ENCODE measurements around the gene EMSY. TPM values are rescaled to one million over a fixed set of nuclear protein-coding genes. Genes with fewer than 3 reads are reported as not detected.
A peak's percentile ranks its signal among the peaks of the same experiment; 100 is the strongest.

Gene EMSY
- total and polyA plus RNA-seq, 10 donors, result 3.8 to 81.8 (median 32.1) TPM

DNA sequence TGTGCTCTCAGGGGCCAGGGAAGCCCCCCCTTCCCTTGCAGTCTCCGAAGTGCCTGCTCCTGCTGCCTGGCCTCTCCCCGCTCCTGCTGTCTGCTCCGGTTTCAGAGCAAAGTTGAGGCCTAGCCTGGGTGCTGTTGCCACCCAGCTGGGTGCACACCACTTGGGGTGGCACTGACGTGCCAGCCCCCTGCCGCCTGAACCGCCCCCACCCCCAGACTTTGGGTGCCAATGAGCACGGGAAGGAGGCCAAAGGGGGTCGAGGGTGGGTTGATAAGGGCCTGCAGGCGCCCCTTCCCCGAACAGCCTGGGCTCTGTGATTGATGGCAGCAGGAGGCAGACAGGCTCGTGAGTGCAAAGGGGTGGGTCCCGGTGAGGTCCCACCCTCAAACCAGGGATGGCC lies 48.2 kb downstream of the EMSY start:
- no peak for DNase-seq
- Histone ChIP-seq H3K36me3 (peaks cover 0 to 68% (median 22%) of the 10 kb centered on the region in 6 donors), H3K4me3 (no peak overlapping the region), H3K4me1 (no peaks in the 10 kb centered on the region), H3K9me3 (no peaks in the 10 kb centered on the region), H3K27ac (no peak overlapping the region), H3K27me3 (replicated peaks in 1 of 7) (no peaks in the 10 kb centered on the region)
- intact Hi-C loops (cut with DNase I; ENCODE audit: low total_unique reads), result no loop called here
- TF ChIP-seq POLR2AphosphoS5 (IDR thresholded peaks at IDR 0.05) (peak in 1 of 3 donors; percentile 13), POLR2A (IDR thresholded peaks at IDR 0.05) (no peak)
- TF ChIP-seq, protein P1, sequence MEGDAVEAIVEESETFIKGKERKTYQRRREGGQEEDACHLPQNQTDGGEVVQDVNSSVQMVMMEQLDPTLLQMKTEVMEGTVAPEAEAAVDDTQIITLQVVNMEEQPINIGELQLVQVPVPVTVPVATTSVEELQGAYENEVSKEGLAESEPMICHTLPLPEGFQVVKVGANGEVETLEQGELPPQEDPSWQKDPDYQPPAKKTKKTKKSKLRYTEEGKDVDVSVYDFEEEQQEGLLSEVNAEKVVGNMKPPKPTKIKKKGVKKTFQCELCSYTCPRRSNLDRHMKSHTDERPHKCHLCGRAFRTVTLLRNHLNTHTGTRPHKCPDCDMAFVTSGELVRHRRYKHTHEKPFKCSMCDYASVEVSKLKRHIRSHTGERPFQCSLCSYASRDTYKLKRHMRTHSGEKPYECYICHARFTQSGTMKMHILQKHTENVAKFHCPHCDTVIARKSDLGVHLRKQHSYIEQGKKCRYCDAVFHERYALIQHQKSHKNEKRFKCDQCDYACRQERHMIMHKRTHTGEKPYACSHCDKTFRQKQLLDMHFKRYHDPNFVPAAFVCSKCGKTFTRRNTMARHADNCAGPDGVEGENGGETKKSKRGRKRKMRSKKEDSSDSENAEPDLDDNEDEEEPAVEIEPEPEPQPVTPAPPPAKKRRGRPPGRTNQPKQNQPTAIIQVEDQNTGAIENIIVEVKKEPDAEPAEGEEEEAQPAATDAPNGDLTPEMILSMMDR (IDR thresholded peaks at IDR 0.05 in 8 of 11, conservative IDR thresholded peaks at IDR 0.05 in 3 of 11), result no peak
- WGBS, 5 donors, result 94 to 97% (median 97%) methylated on average over 6 to 12 of the region's 12 CpGs

DNA sequence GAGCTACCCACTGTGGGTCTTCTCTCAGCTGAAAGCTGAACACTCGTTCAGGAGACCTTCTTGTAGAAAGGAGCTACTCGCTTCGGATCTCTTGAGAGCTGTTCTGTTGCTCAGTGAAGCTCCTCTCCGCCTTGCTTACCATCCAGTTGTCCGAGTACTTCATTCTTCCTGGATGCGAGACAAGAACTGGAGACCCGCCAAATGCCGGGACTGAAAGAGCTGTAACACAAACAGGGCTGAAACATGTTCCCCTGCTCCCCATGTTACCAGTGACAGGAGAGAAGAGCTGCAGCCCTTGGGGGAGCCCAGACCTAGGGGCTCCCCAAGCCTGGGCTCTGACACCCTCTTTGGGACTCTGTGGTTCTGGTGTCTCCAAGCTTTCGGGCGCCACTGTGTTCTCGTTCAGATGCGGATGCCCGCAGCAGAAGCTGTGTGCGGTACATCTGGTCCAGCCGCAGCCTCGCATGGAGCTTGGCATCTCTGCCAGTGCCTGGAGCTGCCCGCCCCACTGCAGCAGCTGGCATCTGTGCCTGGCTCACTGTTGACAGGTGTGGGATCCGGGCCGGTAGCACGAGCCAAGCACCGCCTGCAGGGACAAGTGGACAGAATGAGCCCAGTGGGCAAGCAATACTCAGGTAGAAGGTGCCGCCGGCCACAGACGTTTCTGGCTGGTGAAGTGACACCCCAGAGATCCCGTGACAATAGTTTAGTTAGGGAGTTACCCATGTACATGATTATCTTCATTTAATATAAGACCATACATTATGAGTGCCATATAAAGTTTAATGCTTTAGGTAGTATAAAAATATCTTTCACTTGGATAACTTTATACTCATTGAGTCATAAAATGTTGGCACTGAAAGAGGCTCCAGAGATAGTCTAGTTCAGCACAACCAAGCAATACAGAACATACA lies 49.1 kb downstream of the EMSY start:
- WGBS, 5 donors, result 95 to 99% (median 97%) methylated on average over 17 to 25 of the region's 25 CpGs
- no peak overlapping the region for H3K4me3 ChIP-seq
- peaks cover 0 to 74% (median 24%) of the 10 kb centered on the region in 6 donors for H3K36me3 ChIP-seq
- DNase-seq, result no peak
- H3K9me3 ChIP-seq, result no peaks in the 10 kb centered on the region
- TF ChIP-seq, protein P1 (IDR thresholded peaks at IDR 0.05 in 8 of 11, conservative IDR thresholded peaks at IDR 0.05 in 3 of 11), result no peak
- TF ChIP-seq POLR2A (IDR thresholded peaks at IDR 0.05) (no peak), POLR2AphosphoS5 (IDR thresholded peaks at IDR 0.05) (peak in 1 of 3 donors; percentile 36)
- H3K27me3 ChIP-seq (replicated peaks in 1 of 7), result no peaks in the 10 kb centered on the region
- peak overlapping the region in 2 of 8 donors; percentile 44 to 67 for H3K27ac ChIP-seq
- no peaks in the 10 kb centered on the region for H3K4me1 ChIP-seq
- intact Hi-C loops (cut with DNase I; ENCODE audit: low total_unique reads), result no loop called here

DNA sequence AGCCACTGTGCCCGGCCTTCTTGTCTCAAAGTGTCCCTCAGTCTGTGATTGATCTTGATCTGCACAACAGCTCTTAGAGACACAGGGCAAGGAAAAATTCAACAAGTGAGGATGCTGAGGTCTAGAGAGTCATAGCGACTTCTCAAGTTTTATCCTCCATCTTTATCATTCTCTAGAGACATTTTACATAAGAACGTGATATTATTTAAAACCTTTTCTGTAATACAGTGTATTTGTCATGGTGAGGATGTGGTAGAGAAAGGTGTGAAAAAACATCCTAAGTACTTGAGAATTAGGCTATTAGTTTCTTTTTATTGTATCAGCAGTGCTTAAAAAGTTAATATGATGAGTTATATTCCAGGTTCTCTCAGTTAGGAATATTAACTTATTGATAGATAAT lies 50.2 kb downstream of the EMSY start:
- Histone ChIP-seq H3K27me3 (replicated peaks in 1 of 7) (no peaks in the 10 kb centered on the region), H3K36me3 (peaks cover 0 to 79% (median 24%) of the 10 kb centered on the region in 6 donors), H3K4me3 (no peak overlapping the region), H3K9me3 (no peaks in the 10 kb centered on the region), H3K27ac (peak overlapping the region in 4 of 8 donors; percentile 44 to 67 (median 50)), H3K4me1 (no peaks in the 10 kb centered on the region)
- intact Hi-C loops (cut with DNase I; ENCODE audit: low total_unique reads), result no loop called here
- WGBS, 5 donors, result 84 to 92% (median 91%) methylated on average over 3 of the region's 3 CpGs
- no peak for DNase-seq
- no peak for TF ChIP-seq POLR2A (IDR thresholded peaks at IDR 0.05)
- no peak for TF ChIP-seq POLR2AphosphoS5 (IDR thresholded peaks at IDR 0.05)
- TF ChIP-seq, protein P1 (IDR thresholded peaks at IDR 0.05 in 8 of 11, conservative IDR thresholded peaks at IDR 0.05 in 3 of 11), result no peak

DNA sequence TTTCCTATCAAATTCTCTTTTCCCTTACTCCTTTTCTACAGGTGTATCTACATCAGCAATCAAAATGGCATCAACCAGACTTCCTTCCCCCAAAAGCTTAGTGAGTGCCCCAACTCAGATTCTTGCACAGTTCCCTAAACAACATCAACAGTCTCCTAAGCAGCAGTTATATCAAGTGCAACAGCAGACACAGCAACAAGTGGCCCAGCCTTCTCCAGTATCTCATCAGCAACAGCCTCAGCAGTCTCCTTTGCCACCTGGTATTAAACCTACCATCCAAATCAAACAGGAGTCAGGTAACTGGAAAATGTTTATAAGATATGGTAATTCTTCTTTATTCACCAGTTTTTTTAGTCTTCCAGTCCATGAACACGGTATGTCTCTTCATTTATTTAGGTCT lies 51.4 kb downstream of the EMSY start:
- no peak for TF ChIP-seq POLR2A (IDR thresholded peaks at IDR 0.05)
- no peak for TF ChIP-seq POLR2AphosphoS5 (IDR thresholded peaks at IDR 0.05)
- TF ChIP-seq, protein P1 (IDR thresholded peaks at IDR 0.05 in 8 of 11, conservative IDR thresholded peaks at IDR 0.05 in 3 of 11), result no peak
- 92 to 100% (median 98%) methylated on average over 1 of the region's 1 CpG for WGBS, 5 donors
- no peaks in the 10 kb centered on the region for H3K27me3 ChIP-seq (replicated peaks in 1 of 7)
- peaks cover 0 to 87% (median 31%) of the 10 kb centered on the region in 6 donors for H3K36me3 ChIP-seq
- DNase-seq, result no peak
- H3K4me1 ChIP-seq, result no peaks in the 10 kb centered on the region
- no peak overlapping the region for H3K27ac ChIP-seq
- no peak overlapping the region for H3K4me3 ChIP-seq
- peaks cover 0 to 7% (median 2%) of the 10 kb centered on the region in 8 donors for H3K9me3 ChIP-seq
- intact Hi-C loops (cut with DNase I; ENCODE audit: low total_unique reads), result no loop called here

All from spleen (tissue), 11 donors.